ENCODE data around the gene STK32C. TPM values are rescaled to one million over a fixed set of nuclear protein-coding genes. Genes with fewer than 3 reads are reported as not detected.
"Not testable (repeated sequence)": the region's sequence is repeated elsewhere in the genome, so short reads cannot be mapped to it uniquely, and the experiment has no call there.

Gene STK32C
- total and polyA plus RNA-seq, 7 donors: 4.3 to 12.8 (median 8.4) TPM

GRCh38 chr10:132220061-132220460 lies 87.7 kb downstream of the STK32C start:
- Histone ChIP-seq H3K36me3 (no peaks in the 10 kb centered on the region), H3K4me3 (no peak overlapping the region), H3K27me3 (no peaks in the 10 kb centered on the region), H3K4me1 (peaks cover 0 to 8% (median 2%) of the 10 kb centered on the region in 4 donors), H3K27ac (no peak overlapping the region), H3K9me3 (peaks cover 0 to 6% (median 0%) of the 10 kb centered on the region in 4 donors)
- intact Hi-C loops (cut with DNase I): loop anchor here (5.0 kb wide), 1 partner anchor 232 kb away; no protein-coding TSS in a partner anchor
- WGBS, 2 donors: 92 to 95% methylated on average over 9 of the region's 9 CpGs
- TF ChIP-seq POLR2AphosphoS5 (IDR thresholded peaks at IDR 0.05): no peak
- no peak for TF ChIP-seq CTCF (IDR thresholded peaks at IDR 0.05)
- no peak for TF ChIP-seq EP300 (IDR thresholded peaks at IDR 0.05)
- TF ChIP-seq POLR2A (IDR thresholded peaks at IDR 0.05): no peak
- no peak for DNase-seq

- Histone ChIP-seq H3K27me3 (no peaks in the 10 kb centered on the region), H3K9me3 (peaks cover 0 to 6% (median 0%) of the 10 kb centered on the region in 4 donors), H3K27ac (no peak overlapping the region), H3K36me3 (no peaks in the 10 kb centered on the region), H3K4me3 (no peak overlapping the region), H3K4me1 (peaks cover 0 to 8% (median 2%) of the 10 kb centered on the region in 4 donors)
- intact Hi-C loops (cut with DNase I): no loop called here
- 88% methylated on average over 7 of the region's 7 CpGs for WGBS, 2 donors
- DNase-seq: no peak
- TF ChIP-seq CTCF (IDR thresholded peaks at IDR 0.05): no peak
- TF ChIP-seq POLR2A (IDR thresholded peaks at IDR 0.05): no peak
- TF ChIP-seq EP300 (IDR thresholded peaks at IDR 0.05): no peak
- TF ChIP-seq POLR2AphosphoS5 (IDR thresholded peaks at IDR 0.05): no peak
These were observed 88.3 kb downstream of the STK32C start for GRCh38 chr10:132219486-132219885.

GRCh38 chr10:132216441-132216840 lies 91.3 kb downstream of the STK32C start:
- 86 to 90% methylated on average over 3 of the region's 3 CpGs for WGBS, 2 donors
- DNase-seq; H3K4me3 ChIP-seq; H3K36me3 ChIP-seq; H3K27me3 ChIP-seq; H3K9me3 ChIP-seq; H3K27ac ChIP-seq; intact Hi-C loops (cut with DNase I); H3K4me1 ChIP-seq: not testable (repeated sequence)

GRCh38 chr10:132213917-132214316 lies 93.8 kb downstream of the STK32C start:
- intact Hi-C loops (cut with DNase I): no loop called here
- Histone ChIP-seq H3K27ac (no peak overlapping the region), H3K4me3 (no peak overlapping the region), H3K4me1 (no peaks in the 10 kb centered on the region), H3K9me3 (peaks cover 0 to 7% (median 4%) of the 10 kb centered on the region in 4 donors), H3K27me3 (no peaks in the 10 kb centered on the region), H3K36me3 (peaks cover 0 to 7% (median 0%) of the 10 kb centered on the region in 4 donors)
- TF ChIP-seq POLR2AphosphoS5 (IDR thresholded peaks at IDR 0.05) (no peak), EP300 (IDR thresholded peaks at IDR 0.05) (no peak), CTCF (IDR thresholded peaks at IDR 0.05) (no peak), POLR2A (IDR thresholded peaks at IDR 0.05) (no peak)
- no peak for DNase-seq
- WGBS, 2 donors: 64 to 79% methylated on average over 4 of the region's 4 CpGs

- Histone ChIP-seq H3K9me3 (peaks cover 0 to 7% (median 4%) of the 10 kb centered on the region in 4 donors), H3K4me1 (no peaks in the 10 kb centered on the region), H3K36me3 (peaks cover 0 to 7% (median 0%) of the 10 kb centered on the region in 4 donors), H3K27me3 (no peaks in the 10 kb centered on the region), H3K4me3 (no peak overlapping the region), H3K27ac (no peak overlapping the region)
- DNase-seq: no peak
- intact Hi-C loops (cut with DNase I): no loop called here
- TF ChIP-seq CTCF (IDR thresholded peaks at IDR 0.05): no peak
- no peak for TF ChIP-seq POLR2AphosphoS5 (IDR thresholded peaks at IDR 0.05)
- no peak for TF ChIP-seq POLR2A (IDR thresholded peaks at IDR 0.05)
- no peak for TF ChIP-seq EP300 (IDR thresholded peaks at IDR 0.05)
- WGBS, 2 donors: 87 to 95% methylated on average over 9 of the region's 9 CpGs
These were observed 94.9 kb downstream of the STK32C start for GRCh38 chr10:132212816-132213215.
